ENCODE data around the gene FAF1.
"Not testable (repeated sequence)": the region's sequence is repeated elsewhere in the genome, so short reads cannot be mapped to it uniquely, and the experiment has no call there.

Gene FAF1

GRCh38 chr1:50923564-50923963 is 36.5 kb downstream of the FAF1 start:
- no peak for TF ChIP-seq CTCF (IDR thresholded peaks at IDR 0.05)

GRCh38 chr1:50921029-50921428 is 39.0 kb downstream of the FAF1 start:
- no peak for DNase-seq (ENCODE audit: low spot score)
- Histone ChIP-seq H3K27ac (no peak overlapping the region), H3K4me3 (no peak overlapping the region)
- TF ChIP-seq CTCF (IDR thresholded peaks at IDR 0.05) = no peak

More at GRCh38 chr1:50923564-50923963, 36.5 kb downstream of the FAF1 start:
- no peak for DNase-seq (ENCODE audit: low spot score)
- Histone ChIP-seq H3K4me3 (no peak overlapping the region), H3K27ac (no peak overlapping the region)

GRCh38 chr1:50920409-50920808 is 39.7 kb downstream of the FAF1 start:
- no peak for DNase-seq (ENCODE audit: low spot score)
- no peak overlapping the region for H3K4me3 ChIP-seq
- no peak overlapping the region for H3K27ac ChIP-seq
- no peak for TF ChIP-seq CTCF (IDR thresholded peaks at IDR 0.05)

GRCh38 chr1:50917138-50918137 is 42.6 kb downstream of the FAF1 start:
- no peak for DNase-seq (ENCODE audit: low spot score)
- Histone ChIP-seq H3K27ac (no peak overlapping the region), H3K4me3 (no peak overlapping the region)
- no peak for TF ChIP-seq CTCF (IDR thresholded peaks at IDR 0.05)

- no peak for DNase-seq (ENCODE audit: low spot score)
- no peak overlapping the region for H3K4me3 ChIP-seq
- no peak overlapping the region for H3K27ac ChIP-seq
- TF ChIP-seq CTCF (IDR thresholded peaks at IDR 0.05) = no peak
These were observed 44.4 kb downstream of the FAF1 start for GRCh38 chr1:50915621-50916020.

- TF ChIP-seq CTCF (IDR thresholded peaks at IDR 0.05) = no peak
- DNase-seq (ENCODE audit: low spot score) = no peak
- Histone ChIP-seq H3K4me3 (no peak overlapping the region), H3K27ac (no peak overlapping the region)
These were observed 46.1 kb downstream of the FAF1 start for GRCh38 chr1:50913954-50914353.

GRCh38 chr1:50910356-50910755 is 49.7 kb downstream of the FAF1 start:
- DNase-seq (ENCODE audit: low spot score); H3K4me3 ChIP-seq; H3K27ac ChIP-seq: not testable (repeated sequence)

- H3K4me3 ChIP-seq; DNase-seq (ENCODE audit: low spot score); H3K27ac ChIP-seq: not testable (repeated sequence)
These were observed 52.5 kb downstream of the FAF1 start for GRCh38 chr1:50907610-50908009.

GRCh38 chr1:50906050-50906449 is 54.0 kb downstream of the FAF1 start:
- not testable (repeated sequence) for H3K4me3 ChIP-seq; H3K27ac ChIP-seq; DNase-seq (ENCODE audit: low spot score)

Data from coronary artery (tissue), 2 donors.